Endodermal cell (in vitro differentiated cells): ENCODE measurements around the gene PRIM1. TPM values are rescaled to one million over a fixed set of nuclear protein-coding genes. Genes with fewer than 3 reads are reported as not detected.

Experiments used
- DNase-seq: peaks from one replicate; pipeline ENCODE4 v3.0.0-alpha.2; 2017
- H3K27ac ChIP-seq: 2 replicates; pipeline ENCODE4 v1.5.1; 2013; ENCODE audit warnings: mild to moderate bottlenecking, low read depth, low read length, moderate library complexity
- H3K27me3 ChIP-seq: 2 replicates; pipeline ENCODE4 v1.6.1; 2013; ENCODE audit warnings: mild to moderate bottlenecking, low read length, moderate library complexity; ENCODE audit not compliant: insufficient read depth, control insufficient read depth, poor library complexity, severe bottlenecking
- H3K36me3 ChIP-seq: 2 replicates; pipeline ENCODE4 v1.7.0; 2013; ENCODE audit warnings: mild to moderate bottlenecking, low read length, moderate library complexity; ENCODE audit not compliant: control insufficient read depth, insufficient read depth
- H3K4me1 ChIP-seq: one replicate; pipeline ENCODE4 v1.7.0; 2013; ENCODE audit warnings: low read length; ENCODE audit not compliant: control insufficient read depth, insufficient read depth
- H3K4me3 ChIP-seq: 2 replicates; pipeline ENCODE4 v1.5.1; 2013; ENCODE audit warnings: mild to moderate bottlenecking, low read length, moderate library complexity
- H3K9ac ChIP-seq: 2 replicates; pipeline ENCODE4 v1.6.1; 2013; ENCODE audit warnings: mild to moderate bottlenecking, low read length, moderate library complexity; ENCODE audit not compliant: poor library complexity, severe bottlenecking; ENCODE audit errors: extremely low read depth
- H3K9me3 ChIP-seq: 2 replicates; pipeline ENCODE4 v1.6.1; 2013; ENCODE audit warnings: mild to moderate bottlenecking, low read length, moderate library complexity; ENCODE audit not compliant: control insufficient read depth
- H3K27ac Mint-ChIP-seq: 2 replicates; pipeline ENCODE4 v1.8.0; 2020; ENCODE audit warnings: mixed read lengths
- H3K27me3 Mint-ChIP-seq: 2 replicates; pipeline ENCODE4 v1.8.0; 2021; ENCODE audit warnings: mild to moderate bottlenecking, mixed read lengths; ENCODE audit not compliant: insufficient read depth
- H3K36me3 Mint-ChIP-seq: 2 replicates; pipeline ENCODE4 v1.8.0; 2020; ENCODE audit warnings: low read depth, mixed read lengths
- H3K4me1 Mint-ChIP-seq: 2 replicates; pipeline ENCODE4 v1.8.0; 2020; ENCODE audit warnings: mixed read lengths
- H3K4me3 Mint-ChIP-seq: 2 replicates; pipeline ENCODE4 v1.8.0; 2020; ENCODE audit warnings: mild to moderate bottlenecking, moderate library complexity, mixed read lengths
- H3K9me3 Mint-ChIP-seq: 2 replicates; pipeline ENCODE4 v1.8.0; 2020; ENCODE audit warnings: mild to moderate bottlenecking, mixed read lengths
- CTCF ChIP-seq: fragments of 200-600 bp; sonication (generic); conservative IDR thresholded peaks from 2 replicates; pipeline ENCODE4 v1.5.0; 2021; ENCODE audit warnings: antibody characterized with exemption, mild to moderate bottlenecking
- WGBS, 2 experiments: methylation state at CpG; one replicate each; pipeline versions ENCODE4 v1.1.5 to v1.1.7; 2013; ENCODE audit warnings: missing lambda C conversion rate in 2 of 2, mixed read lengths in 1 of 2; ENCODE audit not compliant: insufficient coverage in 1 of 2, insufficient read length in 1 of 2; 5-methylcytosine and 5-hydroxymethylcytosine counted together
- total RNA-seq, 2 donors: library from RNA; stranded (reverse); fragmentation: NEBNext Ultra II Directional in 1 of 2; extraction: Animal tissue kit (Norgen Biotek cat#: 25700) in 1 of 2; gene quantifications; 2 replicates in 1 of 2; 3 replicates in 1 of 2; pipeline ENCODE4 v1.2.1, GENCODE V29; 2021

PRIM1 gene
- total RNA-seq, 2 donors from 2014 or later: 34.8 to 44.2 TPM

GRCh38 chr12:56785874-56786273 lies 33.8 kb upstream of the PRIM1 start:
- no peak overlapping the region for H3K4me3 Mint-ChIP-seq
- Histone ChIP-seq H3K4me1 (no peaks in the 10 kb centered on the region), H3K27me3 (no peaks in the 10 kb centered on the region), H3K4me3 (no peak overlapping the region), H3K36me3 (no peaks in the 10 kb centered on the region), H3K9me3 (no peaks in the 10 kb centered on the region), H3K9ac (no peak overlapping the region), H3K27ac (no peak overlapping the region)
- no peaks in the 10 kb centered on the region for H3K27me3 Mint-ChIP-seq
- peaks cover 1% of the 10 kb centered on the region for H3K36me3 Mint-ChIP-seq
- H3K4me1 Mint-ChIP-seq: no peaks in the 10 kb centered on the region
- WGBS, 2 experiments: 100% methylated on average over 1 of the region's 1 CpG; no CpG with 5 or more reads in 1 of the 2 experiments
- DNase-seq: no peak
- H3K9me3 Mint-ChIP-seq: peaks cover 56% of the 10 kb centered on the region
- TF ChIP-seq CTCF: no peak
- no peak overlapping the region for H3K27ac Mint-ChIP-seq

GRCh38 chr12:56785141-56785865 lies 33.2 kb upstream of the PRIM1 start:
- Mint-ChIP-seq H3K36me3 (no peaks in the 10 kb centered on the region), H3K4me1 (no peaks in the 10 kb centered on the region), H3K9me3 (peaks cover 50% of the 10 kb centered on the region), H3K27me3 (no peaks in the 10 kb centered on the region), H3K4me3 (no peak overlapping the region), H3K27ac (no peak overlapping the region)
- Histone ChIP-seq H3K9me3 (no peaks in the 10 kb centered on the region), H3K27ac (no peak overlapping the region), H3K4me1 (no peaks in the 10 kb centered on the region), H3K36me3 (no peaks in the 10 kb centered on the region), H3K27me3 (no peaks in the 10 kb centered on the region), H3K4me3 (no peak overlapping the region), H3K9ac (no peak overlapping the region)
- DNase-seq: peak; percentile 17
- 61 to 86% methylated on average over 1 to 2 of the region's 2 CpGs for WGBS, 2 experiments
- TF ChIP-seq CTCF: no peak

GRCh38 chr12:56781726-56782125 lies 29.6 kb upstream of the PRIM1 start:
- WGBS, 2 experiments: 90 to 93% methylated on average over 4 of the region's 4 CpGs
- Histone ChIP-seq H3K9ac (no peak overlapping the region), H3K9me3 (no peaks in the 10 kb centered on the region), H3K4me3 (no peak overlapping the region), H3K27me3 (no peaks in the 10 kb centered on the region), H3K36me3 (no peaks in the 10 kb centered on the region), H3K4me1 (no peaks in the 10 kb centered on the region), H3K27ac (no peak overlapping the region)
- no peaks in the 10 kb centered on the region for H3K4me1 Mint-ChIP-seq
- no peak overlapping the region for H3K4me3 Mint-ChIP-seq
- H3K27me3 Mint-ChIP-seq: no peaks in the 10 kb centered on the region
- no peaks in the 10 kb centered on the region for H3K36me3 Mint-ChIP-seq
- no peak for TF ChIP-seq CTCF
- DNase-seq: peak; percentile 7
- H3K27ac Mint-ChIP-seq: no peak overlapping the region
- peaks cover 38% of the 10 kb centered on the region for H3K9me3 Mint-ChIP-seq
